ENCODE data around the gene DTHD1. TPM values are rescaled to one million over a fixed set of nuclear protein-coding genes. Genes with fewer than 3 reads are reported as not detected.

The DTHD1 gene
- total and polyA plus RNA-seq, 4 donors: 0.06 to 0.42 (median 0.07) TPM; not detected in 1

DNA sequence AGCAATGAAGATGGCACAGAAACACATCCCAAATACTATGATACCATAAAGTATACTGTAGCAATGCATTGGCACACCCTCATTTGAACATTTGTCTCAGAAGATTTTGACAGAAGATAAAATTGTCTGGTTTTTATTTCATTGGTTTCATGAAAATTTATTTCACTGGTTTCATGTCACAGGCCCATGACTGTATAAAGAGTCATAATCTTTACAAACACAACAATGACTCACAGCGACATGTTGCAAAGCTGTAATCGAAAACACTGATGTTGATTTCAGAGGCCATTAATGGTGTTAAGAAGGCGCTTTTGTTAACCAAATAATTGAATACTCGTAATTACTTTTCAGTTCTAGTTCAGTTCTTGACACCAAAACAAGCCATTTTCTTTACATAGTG, 8.1 kb upstream of the DTHD1 start:
- TF ChIP-seq GABPA (IDR thresholded peaks at IDR 0.05 in 1 of 2, conservative IDR thresholded peaks at IDR 0.05 in 1 of 2) (no peak), NR2F2 (IDR thresholded peaks at IDR 0.05) (no peak)
- TF ChIP-seq, protein P1, sequence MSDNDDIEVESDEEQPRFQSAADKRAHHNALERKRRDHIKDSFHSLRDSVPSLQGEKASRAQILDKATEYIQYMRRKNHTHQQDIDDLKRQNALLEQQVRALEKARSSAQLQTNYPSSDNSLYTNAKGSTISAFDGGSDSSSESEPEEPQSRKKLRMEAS (IDR thresholded peaks at IDR 0.05): no peak
- TF ChIP-seq, protein P2, sequence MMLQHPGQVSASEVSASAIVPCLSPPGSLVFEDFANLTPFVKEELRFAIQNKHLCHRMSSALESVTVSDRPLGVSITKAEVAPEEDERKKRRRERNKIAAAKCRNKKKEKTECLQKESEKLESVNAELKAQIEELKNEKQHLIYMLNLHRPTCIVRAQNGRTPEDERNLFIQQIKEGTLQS (IDR thresholded peaks at IDR 0.05): no peak
- H3K9me3 ChIP-seq (ENCODE audit: control insufficient read depth in 4 of 4, low read length in 3 of 4): no peaks in the 10 kb centered on the region
- H3K4me1 ChIP-seq (ENCODE audit: control insufficient read depth in 4 of 4, insufficient read depth in 4 of 4, low read length in 3 of 4): no peaks in the 10 kb centered on the region
- H3K9ac ChIP-seq (ENCODE audit: low read depth in 1 of 2, low read length in 2 of 2): no peak overlapping the region
- H3K27ac ChIP-seq (ENCODE audit: low read depth in 1 of 2, low read length in 2 of 2): no peak overlapping the region
- WGBS: 90% methylated on average over 4 of the region's 4 CpGs
- DNase-seq (ENCODE audit: low spot score): no peak
- H3K27me3 ChIP-seq (ENCODE audit: control insufficient read depth in 4 of 4, insufficient read depth in 4 of 4, low read length in 3 of 4): no peaks in the 10 kb centered on the region
- H3K4me3 ChIP-seq (ENCODE audit: low read depth in 1 of 3, low read length in 3 of 3): no peak overlapping the region
- H3K36me3 ChIP-seq (ENCODE audit: control insufficient read depth in 4 of 4, insufficient read depth in 3 of 4, low read depth in 1 of 4, low read length in 3 of 4): no peaks in the 10 kb centered on the region

DNA sequence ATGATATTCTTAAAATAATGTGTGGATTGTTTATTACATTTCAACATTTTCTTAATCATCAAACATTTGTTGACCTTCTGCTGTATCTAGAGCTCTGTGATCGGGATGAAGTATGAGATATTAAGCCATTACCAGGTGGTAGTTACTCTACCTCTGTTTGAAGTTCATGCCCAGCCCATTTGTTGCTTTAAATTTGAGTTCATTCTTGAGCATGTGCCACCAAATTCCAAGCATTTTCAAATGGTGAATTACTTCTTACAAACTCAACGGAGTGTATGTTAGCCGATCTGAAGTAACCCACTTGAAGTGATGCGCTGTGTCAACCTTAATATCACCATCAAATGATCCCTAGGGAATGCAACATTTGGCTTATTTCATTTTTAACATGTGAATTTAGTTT, 7.3 kb upstream of the DTHD1 start:
- H3K27ac ChIP-seq (ENCODE audit: low read depth in 1 of 2, low read length in 2 of 2): no peak overlapping the region
- TF ChIP-seq YY1 (IDR thresholded peaks at IDR 0.05): no peak
- 92% methylated on average over 4 of the region's 4 CpGs for WGBS

DNA sequence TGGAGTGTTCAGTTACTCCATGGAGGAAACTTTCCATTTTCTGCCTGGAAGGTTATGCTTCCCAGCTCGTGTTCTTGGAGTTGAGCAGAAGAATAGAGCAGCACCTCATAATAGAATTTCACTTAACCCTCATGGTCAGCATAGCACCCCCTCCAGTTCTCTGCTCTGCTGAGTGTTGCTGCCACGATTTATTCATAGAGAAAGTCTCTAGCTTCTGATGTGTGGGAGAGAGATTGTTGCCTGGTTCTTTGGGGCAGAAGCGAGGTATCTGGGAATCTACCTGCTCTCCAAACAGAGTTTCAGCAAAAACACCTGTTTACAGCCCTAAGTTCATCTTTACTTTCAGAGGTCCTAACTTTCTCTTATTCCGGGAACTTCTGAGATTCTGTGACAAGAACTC, 3.9 kb upstream of the DTHD1 start:
- no peak overlapping the region for H3K4me3 ChIP-seq (ENCODE audit: low read depth in 1 of 3, low read length in 3 of 3)
- DNase-seq (ENCODE audit: low spot score): no peak
- H3K27ac ChIP-seq (ENCODE audit: low read depth in 1 of 2, low read length in 2 of 2): no peak overlapping the region
- 76% methylated on average over 4 of the region's 4 CpGs for WGBS
- no peak overlapping the region for H3K9ac ChIP-seq (ENCODE audit: low read depth in 1 of 2, low read length in 2 of 2)
- no peaks in the 10 kb centered on the region for H3K9me3 ChIP-seq (ENCODE audit: control insufficient read depth in 4 of 4, low read length in 3 of 4)
- TF ChIP-seq HNF4G (IDR thresholded peaks at IDR 0.05) (no peak), TAF1 (conservative IDR thresholded peaks at IDR 0.05) (no peak), EGR1 (IDR thresholded peaks at IDR 0.05; ENCODE audit: low read depth in 2 of 2) (no peak), SP1 (IDR thresholded peaks at IDR 0.05) (no peak), YY1 (IDR thresholded peaks at IDR 0.05) (no peak), GABPA (IDR thresholded peaks at IDR 0.05 in 1 of 2, conservative IDR thresholded peaks at IDR 0.05 in 1 of 2) (no peak), FOXA2 (IDR thresholded peaks at IDR 0.05) (no peak)
- TF ChIP-seq, protein P2 (IDR thresholded peaks at IDR 0.05): no peak
- TF ChIP-seq, protein P3, sequence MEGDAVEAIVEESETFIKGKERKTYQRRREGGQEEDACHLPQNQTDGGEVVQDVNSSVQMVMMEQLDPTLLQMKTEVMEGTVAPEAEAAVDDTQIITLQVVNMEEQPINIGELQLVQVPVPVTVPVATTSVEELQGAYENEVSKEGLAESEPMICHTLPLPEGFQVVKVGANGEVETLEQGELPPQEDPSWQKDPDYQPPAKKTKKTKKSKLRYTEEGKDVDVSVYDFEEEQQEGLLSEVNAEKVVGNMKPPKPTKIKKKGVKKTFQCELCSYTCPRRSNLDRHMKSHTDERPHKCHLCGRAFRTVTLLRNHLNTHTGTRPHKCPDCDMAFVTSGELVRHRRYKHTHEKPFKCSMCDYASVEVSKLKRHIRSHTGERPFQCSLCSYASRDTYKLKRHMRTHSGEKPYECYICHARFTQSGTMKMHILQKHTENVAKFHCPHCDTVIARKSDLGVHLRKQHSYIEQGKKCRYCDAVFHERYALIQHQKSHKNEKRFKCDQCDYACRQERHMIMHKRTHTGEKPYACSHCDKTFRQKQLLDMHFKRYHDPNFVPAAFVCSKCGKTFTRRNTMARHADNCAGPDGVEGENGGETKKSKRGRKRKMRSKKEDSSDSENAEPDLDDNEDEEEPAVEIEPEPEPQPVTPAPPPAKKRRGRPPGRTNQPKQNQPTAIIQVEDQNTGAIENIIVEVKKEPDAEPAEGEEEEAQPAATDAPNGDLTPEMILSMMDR (IDR thresholded peaks at IDR 0.05; ENCODE audit: low read depth, low read length, missing input control): no peak
- TF ChIP-seq, protein P4, sequence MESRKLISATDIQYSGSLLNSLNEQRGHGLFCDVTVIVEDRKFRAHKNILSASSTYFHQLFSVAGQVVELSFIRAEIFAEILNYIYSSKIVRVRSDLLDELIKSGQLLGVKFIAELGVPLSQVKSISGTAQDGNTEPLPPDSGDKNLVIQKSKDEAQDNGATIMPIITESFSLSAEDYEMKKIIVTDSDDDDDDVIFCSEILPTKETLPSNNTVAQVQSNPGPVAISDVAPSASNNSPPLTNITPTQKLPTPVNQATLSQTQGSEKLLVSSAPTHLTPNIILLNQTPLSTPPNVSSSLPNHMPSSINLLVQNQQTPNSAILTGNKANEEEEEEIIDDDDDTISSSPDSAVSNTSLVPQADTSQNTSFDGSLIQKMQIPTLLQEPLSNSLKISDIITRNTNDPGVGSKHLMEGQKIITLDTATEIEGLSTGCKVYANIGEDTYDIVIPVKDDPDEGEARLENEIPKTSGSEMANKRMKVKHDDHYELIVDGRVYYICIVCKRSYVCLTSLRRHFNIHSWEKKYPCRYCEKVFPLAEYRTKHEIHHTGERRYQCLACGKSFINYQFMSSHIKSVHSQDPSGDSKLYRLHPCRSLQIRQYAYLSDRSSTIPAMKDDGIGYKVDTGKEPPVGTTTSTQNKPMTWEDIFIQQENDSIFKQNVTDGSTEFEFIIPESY (IDR thresholded peaks at IDR 0.05): no peak
- no peaks in the 10 kb centered on the region for H3K36me3 ChIP-seq (ENCODE audit: control insufficient read depth in 4 of 4, insufficient read depth in 3 of 4, low read depth in 1 of 4, low read length in 3 of 4)
- no peaks in the 10 kb centered on the region for H3K27me3 ChIP-seq (ENCODE audit: control insufficient read depth in 4 of 4, insufficient read depth in 4 of 4, low read length in 3 of 4)
- no peaks in the 10 kb centered on the region for H3K4me1 ChIP-seq (ENCODE audit: control insufficient read depth in 4 of 4, insufficient read depth in 4 of 4, low read length in 3 of 4)

More for the DNA sequence above, 7.3 kb upstream of the DTHD1 start:
- DNase-seq (ENCODE audit: low spot score): no peak
- Histone ChIP-seq H3K27me3 (ENCODE audit: control insufficient read depth in 4 of 4, insufficient read depth in 4 of 4, low read length in 3 of 4) (no peaks in the 10 kb centered on the region), H3K4me3 (ENCODE audit: low read depth in 1 of 3, low read length in 3 of 3) (no peak overlapping the region), H3K9me3 (ENCODE audit: control insufficient read depth in 4 of 4, low read length in 3 of 4) (no peaks in the 10 kb centered on the region), H3K36me3 (ENCODE audit: control insufficient read depth in 4 of 4, insufficient read depth in 3 of 4, low read depth in 1 of 4, low read length in 3 of 4) (no peaks in the 10 kb centered on the region), H3K9ac (ENCODE audit: low read depth in 1 of 2, low read length in 2 of 2) (no peak overlapping the region), H3K4me1 (ENCODE audit: control insufficient read depth in 4 of 4, insufficient read depth in 4 of 4, low read length in 3 of 4) (no peaks in the 10 kb centered on the region)

Data from liver (tissue), 9 donors.